NCI-H748 treated with DMSO at 0.1 percent for 48 hours (cell line): ENCODE results near the gene CATSPERB.
"Not testable (repeated sequence)": the region's sequence is repeated elsewhere in the genome, so short reads cannot be mapped to it uniquely, and the experiment has no call there.

Source experiments
- DNase-seq: peaks from one replicate; lab custom pipeline; 2025; lab: John Stamatoyannopoulos, UW

The CATSPERB gene

GRCh38 chr14:91732439-91732838 is 553 bp upstream of the CATSPERB start:
- DNase-seq, result no peak

- no peak for DNase-seq
Measured at GRCh38 chr14:91731018-91731417, 868 bp downstream of the CATSPERB start.

- DNase-seq, result no peak
Measured at GRCh38 chr14:91729756-91730155, 2.1 kb downstream of the CATSPERB start.

GRCh38 chr14:91728616-91729183 is 3.2 kb downstream of the CATSPERB start:
- no peak for DNase-seq

- no peak for DNase-seq
Measured at GRCh38 chr14:91727121-91727520, 4.8 kb downstream of the CATSPERB start.

- DNase-seq, result no peak
Measured at GRCh38 chr14:91723501-91723900, 8.4 kb downstream of the CATSPERB start.

- no peak for DNase-seq
Measured at GRCh38 chr14:91722386-91722785, 9.5 kb downstream of the CATSPERB start.

GRCh38 chr14:91719839-91720238 is 12.0 kb downstream of the CATSPERB start:
- DNase-seq, result no peak

GRCh38 chr14:91716999-91717398 is 14.9 kb downstream of the CATSPERB start:
- no peak for DNase-seq

- DNase-seq, result no peak
Measured at GRCh38 chr14:91714805-91715204, 17.1 kb downstream of the CATSPERB start.

- no peak for DNase-seq
Measured at GRCh38 chr14:91708795-91709194, 23.1 kb downstream of the CATSPERB start.

GRCh38 chr14:91706996-91707395 is 24.9 kb downstream of the CATSPERB start:
- DNase-seq, result no peak

- DNase-seq, result no peak
Measured at GRCh38 chr14:91694643-91695042, 37.2 kb downstream of the CATSPERB start.

GRCh38 chr14:91693346-91693745 is 38.5 kb downstream of the CATSPERB start:
- DNase-seq, result no peak

GRCh38 chr14:91692075-91692474 is 39.8 kb downstream of the CATSPERB start:
- no peak for DNase-seq

GRCh38 chr14:91689608-91690007 is 42.3 kb downstream of the CATSPERB start:
- DNase-seq, result no peak

GRCh38 chr14:91687436-91687835 is 44.5 kb downstream of the CATSPERB start:
- not testable (repeated sequence) for DNase-seq

GRCh38 chr14:91685600-91685999 is 46.3 kb downstream of the CATSPERB start:
- no peak for DNase-seq

GRCh38 chr14:91681893-91682563 is 49.9 kb downstream of the CATSPERB start:
- DNase-seq, result no peak

GRCh38 chr14:91681118-91681517 is 50.8 kb downstream of the CATSPERB start:
- no peak for DNase-seq

GRCh38 chr14:91679273-91679672 is 52.6 kb downstream of the CATSPERB start:
- DNase-seq, result no peak

- not testable (repeated sequence) for DNase-seq
Measured at GRCh38 chr14:91677687-91678086, 54.2 kb downstream of the CATSPERB start.

- DNase-seq, result no peak
Measured at GRCh38 chr14:91674911-91675310, 57.0 kb downstream of the CATSPERB start.

- no peak for DNase-seq
Measured at GRCh38 chr14:91669867-91670266, 62.0 kb downstream of the CATSPERB start.
